Measurements from ENCODE around the gene SYNDIG1.

Gene SYNDIG1

DNA sequence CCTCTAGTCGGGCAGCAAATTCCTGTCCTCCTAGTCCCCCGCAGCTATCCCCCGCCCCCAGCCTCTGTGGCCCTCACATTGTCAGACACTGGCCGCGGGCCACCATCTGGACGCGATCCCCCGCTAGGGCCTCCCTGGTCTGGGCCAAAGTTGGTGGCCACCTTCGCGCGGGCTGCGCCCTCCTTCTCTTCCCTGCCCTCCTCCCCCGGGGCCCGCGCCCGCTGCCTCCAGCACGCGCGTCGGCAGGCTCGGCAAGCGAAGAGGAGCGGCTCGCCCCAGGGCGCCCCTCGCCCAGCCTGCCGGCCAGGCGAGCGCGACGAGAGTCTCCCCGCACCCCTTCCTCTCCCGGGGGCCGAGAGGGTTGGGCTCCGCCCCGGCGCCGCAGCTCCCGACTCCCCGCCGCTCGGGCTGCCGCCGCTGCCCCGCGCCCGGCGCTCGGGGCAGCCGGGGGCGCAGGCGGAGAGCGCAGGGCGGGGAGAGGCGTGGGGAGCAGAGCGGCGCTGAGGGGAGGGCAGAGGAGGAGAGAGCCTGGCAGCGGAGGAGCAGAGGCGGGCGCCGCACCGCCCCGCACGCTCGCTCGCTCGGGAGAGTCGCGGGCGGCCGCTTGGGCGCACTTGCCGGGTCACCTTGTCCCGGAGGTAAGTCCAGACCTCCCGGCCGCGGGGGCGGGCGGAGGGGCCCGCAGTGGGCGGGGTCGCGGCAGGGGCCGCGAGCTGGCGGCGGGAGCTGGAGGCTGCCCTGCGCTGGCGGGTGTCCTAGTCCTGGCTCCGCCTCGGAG, at the start of gene SYNDIG1:
Gene SYNDIG1, plus strand, starts transcription at position 514 of the 778 bp plus-strand sequence. CDS start 73,469 bp downstream, outside the sequence.
- no peak within 1 kb of the TSS for H3K27ac ChIP-seq
- no peak for TF ChIP-seq CTCF (IDR thresholded peaks at IDR 0.05; ENCODE audit: low read depth, low read length, missing control alignments)
- no peaks in the 10 kb centered on the region for H3K36me3 ChIP-seq (replicated peaks)
- in situ Hi-C loops (cut with HindIII; ENCODE audit: low pct_ligation_motif_present, low sequenced_read_pairs), result no loop called here
- H3K27me3 ChIP-seq (replicated peaks), result peaks cover 36% of the 10 kb centered on the region
- DNase-seq, result no peak
- peak within 1 kb of the TSS; percentile 52 for H3K4me3 ChIP-seq (ENCODE audit: low read depth, low read length)

DNA sequence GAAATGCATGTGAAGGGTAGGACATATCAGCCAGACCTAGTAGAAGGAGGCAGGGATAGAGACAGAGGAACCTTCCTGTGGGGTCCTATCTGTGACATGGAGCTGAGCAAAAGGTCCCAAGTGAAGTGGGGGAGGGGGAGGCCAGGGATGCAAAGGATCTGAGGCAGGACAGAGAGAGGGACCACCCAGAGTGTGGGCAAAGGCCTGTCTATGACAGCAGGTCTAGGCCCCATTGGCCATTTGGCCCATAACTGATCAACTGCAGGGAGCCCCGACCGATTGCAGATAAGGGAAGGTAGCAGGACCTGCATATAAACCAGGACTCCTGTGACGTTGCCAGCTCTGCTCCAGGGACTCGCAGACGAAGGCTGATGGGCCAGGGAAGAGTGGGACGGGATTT, 49.6 kb upstream of the SYNDIG1 start:
- DNase-seq, result no peak
- no peak for TF ChIP-seq CTCF (IDR thresholded peaks at IDR 0.05; ENCODE audit: low read depth, low read length, missing control alignments)

GRCh38 chr20:24420567-24420966, 48.9 kb upstream of the SYNDIG1 start:
- Histone ChIP-seq H3K27ac (no peak overlapping the region), H3K27me3 (replicated peaks) (no peaks in the 10 kb centered on the region), H3K4me3 (ENCODE audit: low read depth, low read length) (no peak overlapping the region), H3K36me3 (replicated peaks) (no peaks in the 10 kb centered on the region)
- in situ Hi-C loops (cut with HindIII; ENCODE audit: low pct_ligation_motif_present, low sequenced_read_pairs), result no loop called here
- no peak for TF ChIP-seq CTCF (IDR thresholded peaks at IDR 0.05; ENCODE audit: low read depth, low read length, missing control alignments)
- no peak for DNase-seq

More for the DNA sequence above, 49.6 kb upstream of the SYNDIG1 start:
- Histone ChIP-seq H3K36me3 (replicated peaks) (no peaks in the 10 kb centered on the region), H3K4me3 (ENCODE audit: low read depth, low read length) (no peak overlapping the region), H3K27me3 (replicated peaks) (no peaks in the 10 kb centered on the region), H3K27ac (no peak overlapping the region)
- in situ Hi-C loops (cut with HindIII; ENCODE audit: low pct_ligation_motif_present, low sequenced_read_pairs), result no loop called here

DNA sequence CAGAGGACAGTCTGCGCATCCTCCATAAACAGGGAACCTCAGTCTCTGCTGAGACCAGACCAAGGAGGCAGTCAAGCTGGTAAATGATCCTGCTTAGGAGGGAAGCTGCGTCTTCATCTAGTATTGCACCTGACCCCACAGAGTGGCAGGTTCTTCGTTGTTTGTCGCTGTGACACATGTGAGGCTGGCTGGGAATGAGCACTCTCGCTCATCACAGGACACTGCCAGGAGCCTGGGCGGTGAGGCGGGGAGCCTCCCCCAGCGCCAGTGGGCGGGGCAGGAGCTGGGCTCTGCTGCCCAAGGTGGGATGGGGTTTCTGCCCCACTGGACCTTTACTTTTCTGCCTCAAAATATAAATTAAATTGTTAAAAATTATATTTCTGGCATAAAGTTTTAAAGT, 48.4 kb upstream of the SYNDIG1 start:
- H3K4me3 ChIP-seq (ENCODE audit: low read depth, low read length), result no peak overlapping the region
- no peaks in the 10 kb centered on the region for H3K36me3 ChIP-seq (replicated peaks)
- H3K27me3 ChIP-seq (replicated peaks), result no peaks in the 10 kb centered on the region
- no peak overlapping the region for H3K27ac ChIP-seq
- in situ Hi-C loops (cut with HindIII; ENCODE audit: low pct_ligation_motif_present, low sequenced_read_pairs), result no loop called here
- no peak for DNase-seq
- no peak for TF ChIP-seq CTCF (IDR thresholded peaks at IDR 0.05; ENCODE audit: low read depth, low read length, missing control alignments)

DNA sequence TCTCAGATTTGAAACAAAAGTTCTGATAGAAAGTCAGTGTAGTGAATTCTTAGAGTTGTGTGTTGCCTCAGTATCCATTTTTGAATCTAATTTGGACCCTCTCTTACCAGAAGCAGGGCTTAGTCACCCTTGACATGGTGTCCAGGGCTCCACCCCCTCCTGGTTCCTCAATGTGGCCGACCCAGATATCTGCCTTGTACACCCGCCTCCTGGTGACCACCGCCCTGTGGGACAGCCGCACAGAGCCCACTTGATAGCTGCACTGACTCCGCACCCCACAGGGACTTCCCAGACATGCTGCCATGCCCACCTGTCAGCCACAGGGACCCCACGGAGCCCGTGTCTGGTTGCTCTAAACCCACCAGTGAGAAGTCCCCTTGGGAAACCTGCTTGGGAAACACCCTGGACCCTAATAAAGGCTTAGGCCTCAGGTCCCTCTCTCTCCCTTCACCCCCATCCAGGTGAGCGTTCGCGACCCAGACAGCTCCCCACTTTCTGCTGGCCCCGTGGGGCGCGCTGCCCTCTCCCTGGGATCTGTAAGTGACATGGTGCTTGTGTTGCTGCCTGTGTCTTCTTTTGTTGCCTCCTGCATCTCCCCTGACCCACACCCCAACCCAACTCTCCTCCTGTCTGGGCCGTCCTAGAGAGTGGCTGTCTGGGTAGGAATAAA, 47.2 kb upstream of the SYNDIG1 start:
- H3K36me3 ChIP-seq (replicated peaks), result no peaks in the 10 kb centered on the region
- no peak overlapping the region for H3K4me3 ChIP-seq (ENCODE audit: low read depth, low read length)
- DNase-seq, result no peak
- TF ChIP-seq CTCF (IDR thresholded peaks at IDR 0.05; ENCODE audit: low read depth, low read length, missing control alignments), result no peak
- H3K27ac ChIP-seq, result no peak overlapping the region
- in situ Hi-C loops (cut with HindIII; ENCODE audit: low pct_ligation_motif_present, low sequenced_read_pairs), result no loop called here
- H3K27me3 ChIP-seq (replicated peaks), result no peaks in the 10 kb centered on the region

Data from brain microvascular endothelial cell (primary cell).